ENCODE results near the gene GRWD1. TPM values are rescaled to one million over a fixed set of nuclear protein-coding genes. Genes with fewer than 3 reads are reported as not detected.

The GRWD1 gene
- total and polyA plus RNA-seq, 2 of the 13 experiments (the other 11 are each of a cell fraction or from before 2014, with no cell fraction given) = 10.8 to 46.6 TPM

DNA sequence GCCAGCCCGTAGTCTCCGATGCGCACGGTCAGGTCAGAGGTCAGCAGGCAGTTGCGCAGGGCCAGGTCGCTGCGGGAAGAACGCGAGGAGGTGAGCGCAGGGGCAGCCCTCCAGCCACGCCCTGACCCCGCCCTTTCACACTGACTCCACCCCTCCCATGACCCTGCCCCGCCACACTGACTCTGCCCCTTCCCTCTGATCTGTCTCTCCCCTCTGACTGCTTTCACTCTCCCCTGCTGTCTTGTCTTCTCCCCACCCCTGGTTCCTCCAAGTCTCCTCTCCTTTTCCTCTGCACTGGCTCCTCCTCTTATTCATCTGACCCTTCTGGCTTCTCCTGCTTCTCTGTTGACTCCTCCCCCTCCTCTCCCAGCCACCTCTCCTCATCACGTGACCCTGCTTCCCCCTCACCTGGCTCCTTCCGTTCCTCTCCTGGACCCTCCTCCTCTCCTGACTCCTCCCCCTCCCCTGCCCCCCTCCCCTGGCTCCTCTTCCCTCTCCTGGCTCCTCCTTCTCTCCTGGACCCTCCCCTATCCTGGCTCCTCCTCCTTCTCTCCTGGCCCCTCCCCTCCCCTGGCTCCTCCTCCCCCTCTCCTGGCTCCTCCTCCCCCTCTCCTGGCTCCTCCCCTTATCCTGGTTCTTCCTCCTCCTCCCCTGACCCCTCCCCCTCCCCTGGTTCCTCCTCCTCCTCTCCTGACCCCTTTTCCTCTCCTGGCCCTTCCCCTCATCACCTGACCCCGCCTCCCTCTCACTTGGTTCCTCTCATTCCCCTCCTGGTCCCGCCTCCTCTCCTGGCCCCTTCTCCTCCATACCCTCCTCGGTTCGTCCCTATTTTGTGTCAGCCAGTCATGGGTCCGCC lies 55.9 kb downstream of the GRWD1 start (continued):
- TF ChIP-seq, protein P1, sequence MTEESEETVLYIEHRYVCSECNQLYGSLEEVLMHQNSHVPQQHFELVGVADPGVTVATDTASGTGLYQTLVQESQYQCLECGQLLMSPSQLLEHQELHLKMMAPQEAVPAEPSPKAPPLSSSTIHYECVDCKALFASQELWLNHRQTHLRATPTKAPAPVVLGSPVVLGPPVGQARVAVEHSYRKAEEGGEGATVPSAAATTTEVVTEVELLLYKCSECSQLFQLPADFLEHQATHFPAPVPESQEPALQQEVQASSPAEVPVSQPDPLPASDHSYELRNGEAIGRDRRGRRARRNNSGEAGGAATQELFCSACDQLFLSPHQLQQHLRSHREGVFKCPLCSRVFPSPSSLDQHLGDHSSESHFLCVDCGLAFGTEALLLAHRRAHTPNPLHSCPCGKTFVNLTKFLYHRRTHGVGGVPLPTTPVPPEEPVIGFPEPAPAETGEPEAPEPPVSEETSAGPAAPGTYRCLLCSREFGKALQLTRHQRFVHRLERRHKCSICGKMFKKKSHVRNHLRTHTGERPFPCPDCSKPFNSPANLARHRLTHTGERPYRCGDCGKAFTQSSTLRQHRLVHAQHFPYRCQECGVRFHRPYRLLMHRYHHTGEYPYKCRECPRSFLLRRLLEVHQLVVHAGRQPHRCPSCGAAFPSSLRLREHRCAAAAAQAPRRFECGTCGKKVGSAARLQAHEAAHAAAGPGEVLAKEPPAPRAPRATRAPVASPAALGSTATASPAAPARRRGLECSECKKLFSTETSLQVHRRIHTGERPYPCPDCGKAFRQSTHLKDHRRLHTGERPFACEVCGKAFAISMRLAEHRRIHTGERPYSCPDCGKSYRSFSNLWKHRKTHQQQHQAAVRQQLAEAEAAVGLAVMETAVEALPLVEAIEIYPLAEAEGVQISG (CRISPR knock-in tag; IDR thresholded peaks at IDR 0.05) = peak; percentile 40
- TF ChIP-seq, protein P2, sequence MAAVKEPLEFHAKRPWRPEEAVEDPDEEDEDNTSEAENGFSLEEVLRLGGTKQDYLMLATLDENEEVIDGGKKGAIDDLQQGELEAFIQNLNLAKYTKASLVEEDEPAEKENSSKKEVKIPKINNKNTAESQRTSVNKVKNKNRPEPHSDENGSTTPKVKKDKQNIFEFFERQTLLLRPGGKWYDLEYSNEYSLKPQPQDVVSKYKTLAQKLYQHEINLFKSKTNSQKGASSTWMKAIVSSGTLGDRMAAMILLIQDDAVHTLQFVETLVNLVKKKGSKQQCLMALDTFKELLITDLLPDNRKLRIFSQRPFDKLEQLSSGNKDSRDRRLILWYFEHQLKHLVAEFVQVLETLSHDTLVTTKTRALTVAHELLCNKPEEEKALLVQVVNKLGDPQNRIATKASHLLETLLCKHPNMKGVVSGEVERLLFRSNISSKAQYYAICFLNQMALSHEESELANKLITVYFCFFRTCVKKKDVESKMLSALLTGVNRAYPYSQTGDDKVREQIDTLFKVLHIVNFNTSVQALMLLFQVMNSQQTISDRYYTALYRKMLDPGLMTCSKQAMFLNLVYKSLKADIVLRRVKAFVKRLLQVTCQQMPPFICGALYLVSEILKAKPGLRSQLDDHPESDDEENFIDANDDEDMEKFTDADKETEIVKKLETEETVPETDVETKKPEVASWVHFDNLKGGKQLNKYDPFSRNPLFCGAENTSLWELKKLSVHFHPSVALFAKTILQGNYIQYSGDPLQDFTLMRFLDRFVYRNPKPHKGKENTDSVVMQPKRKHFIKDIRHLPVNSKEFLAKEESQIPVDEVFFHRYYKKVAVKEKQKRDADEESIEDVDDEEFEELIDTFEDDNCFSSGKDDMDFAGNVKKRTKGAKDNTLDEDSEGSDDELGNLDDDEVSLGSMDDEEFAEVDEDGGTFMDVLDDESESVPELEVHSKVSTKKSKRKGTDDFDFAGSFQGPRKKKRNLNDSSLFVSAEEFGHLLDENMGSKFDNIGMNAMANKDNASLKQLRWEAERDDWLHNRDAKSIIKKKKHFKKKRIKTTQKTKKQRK (IDR thresholded peaks at IDR 0.05; ENCODE audit: low read length) = no peak
- TF ChIP-seq ZNF382 (CRISPR knock-in tag; IDR thresholded peaks at IDR 0.05; ENCODE audit: borderline replicate concordance) (no peak), NONO (IDR thresholded peaks at IDR 0.05) (no peak), NONO (CRISPR knock-in tag; conservative IDR thresholded peaks at IDR 0.05) (no peak), SP4 (CRISPR knock-in tag; IDR thresholded peaks at IDR 0.05) (peak; percentile 71; the same call in 1 of the 2 replicates), ZSCAN22 (CRISPR knock-in tag; IDR thresholded peaks at IDR 0.05) (peak; percentile 88), SRY (CRISPR knock-in tag; IDR thresholded peaks at IDR 0.05) (no peak), ZNF326 (CRISPR knock-in tag; IDR thresholded peaks at IDR 0.05; ENCODE audit: borderline replicate concordance) (no peak), LCORL (IDR thresholded peaks at IDR 0.05) (peak; percentile 56; the same call in 1 of the 2 replicates), LCORL (CRISPR knock-in tag; IDR thresholded peaks at IDR 0.05) (no peak; the same call in 1 of the 2 replicates), ARNT (IDR thresholded peaks at IDR 0.05) (no peak), SP1 (IDR thresholded peaks at IDR 0.05) (no peak), SP1 (CRISPR knock-in tag; IDR thresholded peaks at IDR 0.05) (peak; percentile 20; the same call in 1 of the 2 replicates), KLF11 (CRISPR knock-in tag; IDR thresholded peaks at IDR 0.05) (no peak), MXI1 (IDR thresholded peaks at IDR 0.05; ENCODE audit: borderline replicate concordance, low read depth, low read length) (no peak), RFXAP (CRISPR knock-in tag; IDR thresholded peaks at IDR 0.05; ENCODE audit: borderline replicate concordance) (no peak)
- TF ChIP-seq, protein P3, sequence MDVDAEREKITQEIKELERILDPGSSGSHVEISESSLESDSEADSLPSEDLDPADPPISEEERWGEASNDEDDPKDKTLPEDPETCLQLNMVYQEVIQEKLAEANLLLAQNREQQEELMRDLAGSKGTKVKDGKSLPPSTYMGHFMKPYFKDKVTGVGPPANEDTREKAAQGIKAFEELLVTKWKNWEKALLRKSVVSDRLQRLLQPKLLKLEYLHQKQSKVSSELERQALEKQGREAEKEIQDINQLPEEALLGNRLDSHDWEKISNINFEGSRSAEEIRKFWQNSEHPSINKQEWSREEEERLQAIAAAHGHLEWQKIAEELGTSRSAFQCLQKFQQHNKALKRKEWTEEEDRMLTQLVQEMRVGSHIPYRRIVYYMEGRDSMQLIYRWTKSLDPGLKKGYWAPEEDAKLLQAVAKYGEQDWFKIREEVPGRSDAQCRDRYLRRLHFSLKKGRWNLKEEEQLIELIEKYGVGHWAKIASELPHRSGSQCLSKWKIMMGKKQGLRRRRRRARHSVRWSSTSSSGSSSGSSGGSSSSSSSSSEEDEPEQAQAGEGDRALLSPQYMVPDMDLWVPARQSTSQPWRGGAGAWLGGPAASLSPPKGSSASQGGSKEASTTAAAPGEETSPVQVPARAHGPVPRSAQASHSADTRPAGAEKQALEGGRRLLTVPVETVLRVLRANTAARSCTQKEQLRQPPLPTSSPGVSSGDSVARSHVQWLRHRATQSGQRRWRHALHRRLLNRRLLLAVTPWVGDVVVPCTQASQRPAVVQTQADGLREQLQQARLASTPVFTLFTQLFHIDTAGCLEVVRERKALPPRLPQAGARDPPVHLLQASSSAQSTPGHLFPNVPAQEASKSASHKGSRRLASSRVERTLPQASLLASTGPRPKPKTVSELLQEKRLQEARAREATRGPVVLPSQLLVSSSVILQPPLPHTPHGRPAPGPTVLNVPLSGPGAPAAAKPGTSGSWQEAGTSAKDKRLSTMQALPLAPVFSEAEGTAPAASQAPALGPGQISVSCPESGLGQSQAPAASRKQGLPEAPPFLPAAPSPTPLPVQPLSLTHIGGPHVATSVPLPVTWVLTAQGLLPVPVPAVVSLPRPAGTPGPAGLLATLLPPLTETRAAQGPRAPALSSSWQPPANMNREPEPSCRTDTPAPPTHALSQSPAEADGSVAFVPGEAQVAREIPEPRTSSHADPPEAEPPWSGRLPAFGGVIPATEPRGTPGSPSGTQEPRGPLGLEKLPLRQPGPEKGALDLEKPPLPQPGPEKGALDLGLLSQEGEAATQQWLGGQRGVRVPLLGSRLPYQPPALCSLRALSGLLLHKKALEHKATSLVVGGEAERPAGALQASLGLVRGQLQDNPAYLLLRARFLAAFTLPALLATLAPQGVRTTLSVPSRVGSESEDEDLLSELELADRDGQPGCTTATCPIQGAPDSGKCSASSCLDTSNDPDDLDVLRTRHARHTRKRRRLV (CRISPR knock-in tag; IDR thresholded peaks at IDR 0.05) = no peak

Measured in HepG2 (cell line).